NCI-H1092 treated with DMSO at 0.1 percent for 48 hours (cell line): ENCODE data around the gene POU3F2.

Experiments
- DNase-seq: peaks from one replicate; lab custom pipeline; 2025; lab: John Stamatoyannopoulos, UW

POU3F2 gene

GRCh38 chr6:98831057-98831958 is 3.1 kb upstream of the POU3F2 start:
- peak; percentile 57 for DNase-seq

DNA sequence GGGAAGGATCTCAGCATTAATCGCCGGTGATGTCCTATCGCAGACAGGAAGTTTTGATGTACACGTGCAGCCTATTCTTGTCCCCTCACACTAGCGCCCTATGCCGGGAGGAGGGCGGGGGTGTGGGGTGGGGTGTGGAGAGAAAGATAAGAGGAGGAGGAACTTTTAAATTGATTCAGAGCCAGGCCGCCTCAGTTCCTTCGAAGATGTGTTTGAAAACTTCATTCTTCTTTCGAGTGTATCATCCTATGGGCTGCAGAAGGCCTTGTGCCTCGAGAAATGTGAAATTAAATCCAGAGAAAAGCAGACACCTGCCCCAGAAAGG is 2.5 kb upstream of the POU3F2 start:
- no peak for DNase-seq

DNA sequence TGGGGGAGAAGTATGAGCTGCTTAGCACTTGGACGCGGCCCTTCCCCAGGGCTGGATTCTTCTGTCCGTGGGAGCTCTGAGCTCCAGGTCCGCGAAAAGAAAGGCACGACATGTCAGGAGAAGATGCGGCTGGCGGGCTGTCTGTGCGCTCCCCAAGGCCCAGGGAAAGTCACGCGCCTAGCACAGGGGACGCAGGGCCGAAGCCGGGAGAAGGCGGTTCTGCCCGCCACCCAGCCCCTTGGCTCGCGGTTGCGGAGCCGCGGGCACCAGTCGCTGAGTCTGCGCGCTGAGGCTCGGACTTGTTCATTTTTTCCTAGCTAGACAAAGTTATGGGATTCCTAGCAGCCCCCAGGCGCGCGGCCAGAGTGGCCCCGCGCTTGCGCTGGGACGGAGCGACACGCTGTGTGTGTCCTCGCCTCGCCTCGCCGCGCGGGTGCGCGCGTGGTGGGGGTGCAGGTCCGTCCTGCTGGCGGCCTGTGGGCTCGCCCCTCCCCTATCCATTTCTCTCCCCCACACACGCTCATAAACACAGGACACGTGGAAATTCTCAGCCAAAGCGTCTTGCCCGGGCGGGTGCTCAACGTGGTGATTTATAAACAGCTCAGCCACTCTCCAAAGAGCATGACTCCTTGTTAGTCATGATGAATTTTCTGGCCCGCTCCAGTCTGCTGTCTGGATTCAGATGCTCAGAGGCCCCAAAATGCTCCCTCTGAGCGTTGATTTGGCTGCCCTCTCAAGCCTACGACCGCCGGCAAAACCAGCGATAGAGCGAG is 1.9 kb upstream of the POU3F2 start:
- DNase-seq: peak; percentile 47

DNA sequence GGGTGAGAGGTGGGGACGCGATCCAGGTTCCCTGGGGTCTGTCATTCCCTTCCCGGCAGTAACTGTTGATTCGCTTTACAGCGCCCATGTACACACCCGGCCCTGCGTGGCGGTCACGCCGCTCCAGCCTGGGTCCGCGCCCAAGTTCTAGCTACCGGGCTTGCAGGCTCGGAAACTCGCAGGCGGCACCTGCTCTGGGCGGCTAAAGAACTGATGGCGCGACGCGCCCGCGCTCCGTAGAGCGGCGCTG is 1.4 kb upstream of the POU3F2 start:
- DNase-seq: peak; percentile 67

DNA sequence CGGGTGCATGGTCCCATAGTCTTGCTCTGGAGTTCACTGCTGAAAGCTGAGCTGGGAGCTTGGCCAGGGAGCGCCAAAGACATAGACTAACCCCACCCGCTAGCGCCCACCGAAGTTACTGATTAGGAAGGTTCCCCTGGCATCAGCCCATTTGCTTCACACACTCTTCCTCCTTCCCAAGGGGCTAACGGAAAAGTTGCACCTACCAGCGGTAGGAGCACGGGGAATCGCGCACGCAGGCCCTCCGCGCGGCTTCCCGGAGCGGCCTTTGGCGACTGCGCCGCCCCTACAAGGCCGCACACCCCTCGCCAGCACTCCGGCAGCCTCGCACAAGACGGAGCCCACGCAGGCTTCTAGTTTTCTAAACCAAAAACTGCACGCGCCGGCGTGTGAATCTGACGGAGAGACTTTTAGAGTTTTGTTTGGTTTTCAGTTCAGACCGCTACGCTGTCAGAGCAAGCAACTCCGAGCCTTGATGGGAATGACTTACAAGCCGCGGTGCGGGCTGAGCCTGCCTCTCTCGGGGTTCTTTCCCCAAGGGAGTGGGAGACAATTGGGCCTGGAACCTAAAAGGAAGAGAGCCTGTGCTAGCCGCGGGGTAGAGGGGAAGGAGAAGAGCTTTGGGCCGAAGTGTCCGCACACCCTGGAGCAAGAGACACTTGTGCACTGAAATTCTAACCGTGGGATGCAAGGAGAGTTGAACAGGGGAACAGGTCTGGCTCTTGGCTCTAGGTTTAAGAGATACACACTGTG is 891 bp upstream of the POU3F2 start:
- DNase-seq: peak; percentile 77

DNA sequence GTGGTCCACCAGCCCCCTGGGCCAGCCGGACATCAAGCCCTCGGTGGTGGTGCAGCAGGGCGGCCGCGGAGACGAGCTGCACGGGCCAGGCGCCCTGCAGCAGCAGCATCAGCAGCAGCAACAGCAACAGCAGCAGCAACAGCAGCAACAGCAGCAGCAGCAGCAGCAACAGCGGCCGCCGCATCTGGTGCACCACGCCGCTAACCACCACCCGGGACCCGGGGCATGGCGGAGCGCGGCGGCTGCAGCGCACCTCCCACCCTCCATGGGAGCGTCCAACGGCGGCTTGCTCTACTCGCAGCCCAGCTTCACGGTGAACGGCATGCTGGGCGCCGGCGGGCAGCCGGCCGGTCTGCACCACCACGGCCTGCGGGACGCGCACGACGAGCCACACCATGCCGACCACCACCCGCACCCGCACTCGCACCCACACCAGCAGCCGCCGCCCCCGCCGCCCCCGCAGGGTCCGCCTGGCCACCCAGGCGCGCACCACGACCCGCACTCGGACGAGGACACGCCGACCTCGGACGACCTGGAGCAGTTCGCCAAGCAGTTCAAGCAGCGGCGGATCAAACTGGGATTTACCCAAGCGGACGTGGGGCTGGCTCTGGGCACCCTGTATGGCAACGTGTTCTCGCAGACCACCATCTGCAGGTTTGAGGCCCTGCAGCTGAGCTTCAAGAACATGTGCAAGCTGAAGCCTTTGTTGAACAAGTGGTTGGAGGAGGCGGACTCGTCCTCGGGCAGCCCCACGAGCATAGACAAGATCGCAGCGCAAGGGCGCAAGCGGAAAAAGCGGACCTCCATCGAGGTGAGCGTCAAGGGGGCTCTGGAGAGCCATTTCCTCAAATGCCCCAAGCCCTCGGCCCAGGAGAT is 1.0 kb downstream of the POU3F2 start:
- peak; percentile 64 for DNase-seq

DNA sequence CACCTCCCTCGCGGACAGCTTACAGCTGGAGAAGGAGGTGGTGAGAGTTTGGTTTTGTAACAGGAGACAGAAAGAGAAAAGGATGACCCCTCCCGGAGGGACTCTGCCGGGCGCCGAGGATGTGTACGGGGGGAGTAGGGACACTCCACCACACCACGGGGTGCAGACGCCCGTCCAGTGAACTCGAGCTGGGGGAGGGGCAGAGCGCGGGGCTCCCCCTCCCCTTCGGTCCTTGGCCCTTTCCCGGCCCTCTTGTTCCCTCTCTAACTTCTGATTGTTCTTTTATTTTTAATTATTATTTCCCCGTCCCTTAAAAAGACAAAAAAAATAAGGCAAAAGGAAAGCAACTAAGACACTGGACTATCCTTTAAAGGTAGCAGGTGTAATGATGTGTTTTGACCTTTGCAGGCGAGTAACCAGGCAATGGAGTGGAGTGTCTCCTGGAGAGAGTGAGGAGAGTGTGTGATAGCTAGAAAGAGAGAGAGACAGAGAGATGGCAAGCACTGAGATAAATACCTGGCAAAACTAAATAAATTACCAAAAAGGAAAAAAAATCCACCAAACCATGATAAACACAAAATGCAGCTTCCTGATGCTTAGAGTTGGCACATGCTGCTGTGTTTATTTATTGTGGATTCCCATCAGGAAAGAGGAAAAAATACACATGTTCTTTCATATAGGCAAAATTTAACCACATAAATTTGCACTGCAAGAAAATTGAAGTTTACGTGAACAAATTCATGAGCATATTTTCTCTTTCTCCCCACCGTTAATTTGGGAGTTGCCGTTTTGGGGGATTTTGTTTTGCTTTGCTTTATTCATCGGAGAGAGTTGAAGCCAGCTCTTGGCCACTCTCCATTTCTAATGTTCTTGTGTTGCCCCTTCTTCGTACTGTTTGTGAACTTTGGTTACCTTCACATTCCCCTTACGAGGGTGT is 1.9 kb downstream of the POU3F2 start:
- DNase-seq: peak; percentile 64

GRCh38 chr6:98836962-98837944 is 2.9 kb downstream of the POU3F2 start:
- no peak for DNase-seq

DNA sequence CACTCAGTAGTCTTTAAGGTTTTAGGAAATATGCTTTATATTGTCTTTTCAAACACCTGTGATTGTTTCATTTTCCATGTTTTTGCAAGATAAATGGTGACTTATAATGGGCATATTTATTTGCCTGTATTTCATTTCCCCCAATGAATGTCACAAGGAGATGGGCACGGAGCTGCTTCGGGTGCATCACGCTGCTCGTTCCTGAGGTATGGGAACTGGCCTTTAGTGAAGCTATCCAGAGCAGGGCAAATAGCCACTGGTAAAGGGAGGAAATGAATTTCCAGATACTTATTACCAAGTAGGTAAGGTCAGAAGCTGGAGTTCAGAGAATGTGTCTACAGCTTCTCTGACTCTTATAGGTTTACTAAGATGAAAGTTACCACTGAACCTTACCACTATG is 3.7 kb downstream of the POU3F2 start:
- no peak for DNase-seq

- DNase-seq: no peak
Measured at GRCh38 chr6:98838975-98839374, 4.6 kb downstream of the POU3F2 start.

- DNase-seq: peak; percentile 17
Measured at GRCh38 chr6:98839781-98840361, 5.5 kb downstream of the POU3F2 start.

DNA sequence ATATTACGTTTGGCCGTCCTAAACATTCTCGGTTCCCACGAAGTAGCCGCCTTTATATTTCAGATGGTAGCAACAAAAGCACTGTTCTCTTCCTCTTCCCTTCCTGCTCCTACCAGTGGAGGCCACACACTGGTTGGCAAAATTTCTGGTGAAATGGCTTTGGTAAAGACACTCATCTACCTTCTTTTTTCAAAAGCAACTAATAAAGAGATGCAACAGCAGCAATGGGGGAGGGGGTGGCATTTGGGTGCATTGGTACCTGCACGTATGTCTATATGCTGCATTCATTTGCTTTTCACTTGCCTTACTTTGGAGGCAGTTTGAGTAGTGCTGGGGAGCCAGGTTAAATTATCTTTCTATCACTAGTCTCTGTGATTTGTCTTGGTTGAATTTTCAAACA is 6.0 kb downstream of the POU3F2 start:
- DNase-seq: no peak

GRCh38 chr6:98840996-98841513 is 6.7 kb downstream of the POU3F2 start:
- DNase-seq: no peak

- DNase-seq: no peak
Measured at GRCh38 chr6:98841621-98842341, 7.4 kb downstream of the POU3F2 start.

GRCh38 chr6:98842342-98843180 is 8.2 kb downstream of the POU3F2 start:
- DNase-seq: no peak

DNA sequence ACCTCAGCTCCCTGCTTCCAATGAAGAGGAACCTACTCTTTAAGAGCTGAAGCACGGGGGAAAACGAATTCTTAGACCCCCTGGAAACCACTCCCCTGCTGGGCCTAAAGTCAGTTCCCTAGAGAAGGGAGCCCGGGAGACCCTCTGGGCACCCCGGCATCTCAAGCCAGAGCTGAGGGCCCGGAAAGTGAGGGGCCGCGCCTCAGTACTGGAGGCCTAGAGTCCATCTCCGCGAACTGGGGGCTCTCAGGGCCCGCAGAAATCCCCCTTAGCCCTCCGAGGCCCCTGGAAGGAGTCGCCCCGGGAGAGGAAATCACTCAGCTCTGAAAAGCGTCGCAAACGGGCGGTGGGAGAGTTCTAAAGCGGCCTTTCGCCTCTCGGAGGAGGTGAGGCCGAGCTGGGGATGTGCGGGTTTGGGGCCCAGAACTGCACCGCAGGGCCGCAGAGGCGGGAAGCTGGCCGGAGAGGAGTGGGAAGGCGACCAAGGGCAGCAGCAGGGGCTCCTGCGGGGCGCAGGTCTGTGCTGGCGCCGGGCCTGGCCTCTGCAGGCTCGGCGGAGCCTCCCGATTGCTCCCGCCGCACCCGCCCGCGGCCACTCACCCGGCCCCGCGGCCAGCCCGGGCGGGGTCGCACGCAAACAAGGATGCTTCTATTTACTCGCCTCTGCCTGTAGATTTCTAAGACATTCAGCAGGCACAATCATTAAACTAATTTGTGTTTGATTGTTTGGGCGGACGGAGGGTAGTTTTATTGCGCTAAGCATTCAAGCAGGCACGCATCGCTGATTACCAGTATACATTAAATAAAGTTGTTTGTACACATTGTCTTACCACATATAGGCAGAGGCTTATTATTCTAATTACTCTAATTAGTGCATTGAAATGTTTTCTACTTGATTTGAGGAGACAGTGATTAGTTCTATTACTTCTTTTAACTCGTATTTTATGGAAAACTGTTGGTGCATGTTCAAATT is 9.2 kb downstream of the POU3F2 start:
- no peak for DNase-seq
